ELR (cell line): Measurements from ENCODE around the gene TANC2.
"Not testable (repeated sequence)": the region's sequence is repeated elsewhere in the genome, so short reads cannot be mapped to it uniquely, and the experiment has no call there.

Experiments used
- DNase-seq: peaks from one replicate; pipeline ENCODE4 v3.0.0-alpha.2; 2015; ENCODE audit warnings: low read depth

Gene TANC2

DNA sequence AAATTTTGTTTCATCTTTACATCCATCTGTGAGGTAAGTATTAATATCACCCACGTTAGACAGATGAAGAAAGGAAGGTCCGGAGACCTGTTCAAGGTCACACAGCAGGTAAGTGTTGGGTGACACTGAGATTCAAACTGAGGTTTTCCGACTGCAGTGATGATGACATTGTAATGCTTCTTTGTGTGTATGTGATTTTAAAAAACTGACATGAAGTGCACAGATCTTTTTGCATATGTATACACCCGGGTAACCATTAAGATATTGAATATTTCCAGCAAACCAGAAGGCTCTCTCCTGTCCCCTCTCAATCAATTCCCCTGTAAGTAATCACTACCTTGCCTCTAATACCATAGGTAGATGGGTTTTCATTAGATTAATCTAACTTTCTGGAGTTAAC, 1.5 kb upstream of the TANC2 start:
- DNase-seq = no peak

DNA sequence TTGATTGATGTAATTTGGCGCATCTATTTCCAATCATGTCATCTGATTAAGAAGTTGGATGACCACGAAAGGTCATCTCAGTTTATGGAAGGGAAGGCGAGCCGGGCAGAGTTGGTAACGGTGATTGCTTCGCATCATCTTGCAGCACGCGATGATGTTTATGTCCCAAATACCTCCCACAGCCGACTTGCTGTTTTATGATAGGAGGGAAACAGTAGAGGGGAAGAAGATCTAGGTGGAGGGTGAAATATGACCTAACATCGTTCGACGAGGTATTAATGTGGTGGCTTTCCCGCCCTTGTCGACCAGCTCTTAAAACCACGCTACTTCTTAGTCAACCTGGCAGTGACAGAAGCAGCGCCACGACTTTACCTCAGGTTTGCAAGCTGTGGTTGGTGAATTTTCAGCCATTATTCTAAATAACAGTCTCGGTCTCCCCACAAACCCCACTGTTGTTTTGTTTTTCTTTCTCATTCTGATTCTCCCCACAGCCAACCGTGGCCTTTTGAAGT, 805 bp upstream of the TANC2 start:
- DNase-seq = no peak

DNA sequence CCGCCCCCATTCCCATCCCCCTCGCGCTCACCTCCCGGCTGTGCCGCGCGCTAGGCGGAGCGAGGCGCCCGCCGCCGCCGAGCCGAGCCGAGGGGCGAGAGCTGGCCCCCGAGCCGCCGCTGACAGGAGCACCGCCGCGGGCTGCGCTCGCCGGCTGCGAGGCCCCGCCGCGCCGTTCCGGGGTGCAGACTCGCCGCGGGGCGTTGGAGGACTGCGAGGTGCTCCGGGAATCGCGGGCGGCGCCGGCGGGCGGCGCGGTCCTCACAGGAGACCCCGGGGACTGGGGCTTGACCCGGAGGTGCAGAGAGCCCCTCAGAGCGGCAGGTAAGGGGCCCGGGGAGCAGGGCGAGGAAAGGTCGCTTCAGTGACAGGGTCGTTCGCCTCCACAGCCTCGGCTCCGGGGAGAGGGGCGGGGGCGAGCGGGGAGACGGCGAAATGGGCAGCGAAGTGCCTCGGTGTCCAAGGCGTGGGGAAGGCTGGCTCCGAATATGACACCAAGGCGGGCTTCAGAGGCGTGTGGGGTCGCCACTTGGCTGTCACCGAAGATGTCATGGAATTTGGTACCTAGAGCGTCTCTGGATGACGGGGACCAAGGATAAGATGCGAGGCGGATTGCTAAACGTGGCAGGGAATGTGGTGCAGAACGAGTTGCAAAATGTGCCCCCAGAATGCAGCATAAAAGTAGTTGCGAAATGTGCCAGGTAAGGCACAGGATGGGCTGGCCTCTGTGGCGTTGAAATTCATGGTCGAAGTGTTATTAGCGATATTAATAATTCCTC, 580 bp downstream of the TANC2 start:
- DNase-seq = peak; percentile 52

DNA sequence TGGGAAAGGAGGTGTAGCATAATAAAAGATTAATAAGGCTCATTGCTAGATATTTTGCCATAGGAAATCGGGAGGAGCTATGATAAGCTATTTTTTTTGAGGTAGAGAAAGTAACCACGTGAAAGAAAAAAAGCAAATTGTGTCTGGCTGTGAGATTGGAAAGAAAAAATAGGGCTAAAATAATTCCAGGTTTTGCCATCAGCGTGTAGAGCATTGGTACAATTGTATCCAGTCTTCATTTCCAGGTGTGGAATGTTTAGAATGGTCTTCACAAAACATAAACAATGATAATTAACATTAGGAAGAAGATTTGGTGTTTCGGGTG, 1.1 kb downstream of the TANC2 start:
- DNase-seq = no peak

DNA sequence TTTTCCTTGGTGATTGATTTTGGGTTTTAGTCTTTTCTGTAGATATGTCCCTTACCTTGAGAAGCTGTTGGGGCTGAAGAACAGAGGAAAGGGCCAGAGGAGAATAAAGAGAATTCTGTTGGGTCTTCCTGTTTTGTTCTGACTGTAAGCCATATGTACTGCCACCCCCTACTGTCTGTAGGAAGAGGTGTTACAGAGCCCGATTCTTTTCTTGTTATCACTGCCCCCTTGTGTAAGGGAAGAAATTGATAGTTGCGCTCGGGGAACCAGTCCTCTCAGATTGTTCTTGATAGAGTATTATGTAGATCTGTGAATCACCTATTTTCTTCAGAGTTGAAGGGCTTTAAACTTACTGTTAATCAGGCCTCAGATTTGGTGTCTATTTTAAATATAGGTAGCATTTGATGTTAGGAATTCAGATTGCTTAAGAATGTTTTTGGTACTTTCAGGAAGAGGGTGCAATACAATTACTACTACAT, 2.4 kb downstream of the TANC2 start:
- peak; percentile 95 for DNase-seq

DNA sequence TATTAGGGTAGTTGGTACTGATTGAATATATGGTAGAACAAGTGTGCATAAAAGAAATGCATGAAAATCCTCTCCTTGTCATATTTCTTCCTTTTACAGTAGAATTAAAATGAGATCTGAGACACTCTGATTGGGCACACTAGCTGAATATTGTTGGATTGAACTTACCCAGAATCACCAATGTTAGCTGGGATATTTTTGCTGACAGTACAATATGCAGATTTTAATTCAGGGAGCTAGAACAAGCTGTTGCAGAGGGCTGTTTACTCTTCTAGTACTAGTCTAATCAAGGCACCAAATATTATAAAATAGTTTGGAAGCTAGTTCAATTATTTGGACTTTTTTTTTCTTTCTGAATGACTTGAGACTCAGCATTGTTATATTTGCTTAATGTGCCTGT, 4.6 kb downstream of the TANC2 start:
- no peak for DNase-seq

DNA sequence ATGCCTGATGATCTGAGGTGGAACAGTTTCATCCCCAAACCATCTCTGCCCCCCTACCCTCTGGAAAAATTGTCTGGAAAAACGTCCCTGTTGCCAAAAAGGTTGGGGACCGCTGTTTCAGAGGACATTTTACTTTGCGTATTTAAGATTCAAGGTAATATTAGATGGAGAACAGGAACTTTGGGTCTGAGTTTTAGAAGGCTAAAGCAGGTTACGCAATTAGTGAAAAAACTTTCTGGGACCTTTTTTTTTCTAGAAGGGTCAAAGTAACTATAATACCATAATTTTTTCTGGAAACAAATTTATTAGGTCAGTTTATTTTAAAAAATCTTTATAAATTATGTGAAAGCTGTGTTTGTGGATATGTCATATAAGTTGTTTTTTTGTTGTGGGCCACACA, 5.8 kb downstream of the TANC2 start:
- no peak for DNase-seq

DNA sequence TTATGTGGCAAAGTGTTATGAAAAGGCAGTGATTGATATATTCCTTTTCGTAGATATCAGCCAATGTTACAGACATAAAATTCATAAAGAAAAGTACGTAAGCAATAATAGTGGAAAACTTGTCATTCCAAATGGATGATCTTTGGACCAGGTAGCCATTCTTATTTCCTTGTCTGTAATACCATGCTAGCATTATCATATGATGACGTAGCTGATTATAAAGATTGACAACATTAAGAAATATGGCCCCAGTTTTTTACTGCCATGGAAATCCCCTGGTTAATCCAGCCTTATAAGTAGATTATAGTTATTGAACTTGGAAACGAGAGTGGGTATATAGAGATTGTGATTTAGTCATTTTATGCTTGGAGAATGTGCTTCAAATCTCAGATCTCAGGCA, 8.8 kb downstream of the TANC2 start:
- DNase-seq = no peak

DNA sequence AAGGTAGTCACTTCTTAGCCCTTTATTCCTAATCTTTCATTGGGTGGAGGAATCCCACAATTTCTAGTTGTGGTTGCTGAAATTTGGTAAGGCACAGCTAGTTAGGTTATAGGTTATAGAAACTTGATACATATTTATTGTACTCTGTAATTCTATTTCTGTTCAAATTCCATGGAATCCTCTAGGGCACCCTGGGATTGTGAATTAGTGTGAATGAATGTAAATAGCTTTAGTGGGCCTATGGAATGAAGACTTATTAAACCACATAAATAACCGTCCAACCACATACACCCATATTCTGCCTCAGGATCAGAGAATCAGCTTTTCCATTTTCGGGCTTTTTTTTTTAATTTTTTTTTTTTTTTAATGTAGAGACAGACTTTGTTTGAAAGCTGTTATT, 9.2 kb downstream of the TANC2 start:
- DNase-seq = no peak

DNA sequence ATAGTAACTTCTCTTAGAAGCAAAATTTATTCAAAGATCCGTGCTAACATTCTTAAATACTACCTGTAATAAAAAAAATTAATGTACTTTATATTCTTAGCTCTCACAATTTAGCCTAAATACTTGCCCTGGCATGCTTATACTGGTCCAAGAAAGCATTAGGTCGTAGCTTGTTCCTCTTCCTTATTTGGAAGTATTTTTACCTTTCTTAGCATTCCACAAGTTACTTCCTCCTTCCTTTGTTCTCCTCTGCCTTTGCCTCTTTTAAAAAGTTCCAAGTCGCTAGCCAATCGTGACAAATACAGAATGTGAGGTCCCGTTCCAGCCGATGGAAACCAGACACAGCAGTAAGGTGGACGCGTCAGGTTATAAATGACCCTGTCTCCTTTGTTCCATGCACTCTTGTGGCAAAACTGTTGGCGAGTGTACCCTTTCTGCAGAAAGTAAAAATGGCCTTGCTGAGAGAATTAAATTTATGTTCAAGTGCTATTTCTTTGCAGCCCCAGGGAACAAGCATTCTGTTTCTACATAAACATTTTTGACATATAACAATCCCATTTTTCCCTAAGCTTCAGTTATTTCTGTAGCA, 10.7 kb downstream of the TANC2 start:
- DNase-seq = not testable (repeated sequence)

DNA sequence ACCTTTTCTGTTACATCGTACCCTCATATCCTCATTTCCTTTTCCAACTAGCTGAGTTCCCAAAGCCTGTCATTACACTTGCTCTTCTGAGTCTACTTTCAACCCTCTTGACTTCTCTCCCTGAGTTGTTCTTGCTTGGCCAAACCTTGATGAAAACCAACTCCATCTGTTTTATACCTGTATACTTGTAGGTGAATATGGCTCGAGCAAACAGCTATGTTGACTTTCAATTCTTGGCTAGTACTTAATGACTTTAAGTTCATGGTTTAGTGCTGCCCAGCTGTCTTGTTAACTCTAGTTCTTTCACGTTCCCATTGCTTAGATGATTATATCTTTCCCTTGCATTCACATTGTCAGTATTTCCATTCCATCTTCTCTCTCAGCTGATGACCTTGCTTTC, 14.8 kb downstream of the TANC2 start:
- DNase-seq = no peak

DNA sequence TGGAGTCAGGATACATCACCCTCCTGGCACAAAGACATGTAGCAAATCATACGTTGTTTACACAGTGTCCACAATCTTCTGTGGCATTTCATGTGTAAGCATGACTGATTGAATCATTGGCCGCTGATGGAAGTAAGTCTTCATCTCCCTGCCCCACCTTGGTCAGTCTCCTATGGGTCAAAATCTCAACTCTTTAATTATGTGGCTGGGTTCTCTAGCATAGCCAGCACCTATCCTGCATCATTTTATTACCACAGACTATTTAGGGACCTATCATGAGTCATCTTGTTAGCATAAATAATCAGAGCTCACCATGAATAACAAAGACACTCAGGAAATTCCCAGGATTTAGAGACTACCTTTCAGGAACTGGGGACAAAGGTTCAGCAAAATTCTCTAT, 15.9 kb downstream of the TANC2 start:
- DNase-seq = peak; percentile 70

DNA sequence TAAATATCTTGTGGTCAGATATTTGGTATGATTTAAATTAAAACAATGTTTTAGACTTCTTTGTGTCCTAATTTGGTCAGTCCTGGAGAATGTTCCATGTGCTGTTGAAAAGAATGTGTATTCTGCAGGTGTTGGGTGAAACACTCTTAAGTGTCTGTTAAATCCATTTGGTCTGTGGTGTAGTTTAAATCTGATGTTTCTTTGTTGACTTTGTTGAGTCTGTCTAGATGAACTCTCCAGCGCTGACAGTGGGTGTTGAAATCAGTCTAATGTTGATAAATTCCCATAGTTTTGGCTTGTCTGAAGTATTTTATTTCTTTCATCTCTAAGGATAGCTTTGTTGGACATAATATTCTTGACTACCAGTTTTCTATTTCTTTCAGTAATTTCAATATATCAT, 18.8 kb downstream of the TANC2 start:
- DNase-seq = no peak

DNA sequence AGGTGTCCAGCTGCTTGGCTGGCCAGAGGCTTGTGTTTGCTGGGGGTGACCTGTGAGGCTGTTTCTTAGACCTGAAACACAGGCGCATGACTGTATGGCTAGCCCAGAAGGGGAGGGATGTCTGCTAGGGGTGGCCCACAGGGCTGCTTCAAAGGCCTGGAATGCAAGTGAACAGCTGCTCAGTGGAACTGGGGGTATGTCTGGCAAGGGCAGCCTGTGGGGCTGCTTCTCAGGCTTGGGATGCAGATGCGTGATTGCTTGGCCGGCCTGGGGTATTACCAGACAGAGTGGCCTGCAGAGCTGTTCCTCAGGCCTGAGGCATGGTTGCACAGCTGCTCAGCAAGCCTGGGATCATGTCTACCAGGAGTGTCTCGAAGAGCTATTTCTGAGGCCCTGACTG, 20.5 kb downstream of the TANC2 start:
- DNase-seq = no peak

DNA sequence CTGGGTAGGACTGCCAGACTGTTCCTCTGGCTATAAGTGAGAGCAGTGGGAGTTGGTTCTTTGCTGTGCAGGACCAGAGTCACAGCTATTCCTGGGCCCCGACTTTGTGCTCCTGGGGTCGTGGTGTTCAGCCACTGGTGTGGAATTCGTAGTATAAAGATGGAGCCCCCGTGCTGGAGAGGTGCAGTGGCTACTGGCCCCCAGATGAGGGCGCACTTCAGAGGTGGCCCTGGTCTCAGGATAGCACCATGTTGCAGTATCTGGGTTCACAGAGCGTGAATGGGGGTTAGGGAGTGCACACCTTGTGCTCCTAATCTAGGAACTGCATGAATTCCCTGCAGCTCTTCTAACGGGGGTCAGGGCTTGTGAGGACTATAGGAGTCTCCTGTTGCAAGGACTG, 21.1 kb downstream of the TANC2 start:
- no peak for DNase-seq

DNA sequence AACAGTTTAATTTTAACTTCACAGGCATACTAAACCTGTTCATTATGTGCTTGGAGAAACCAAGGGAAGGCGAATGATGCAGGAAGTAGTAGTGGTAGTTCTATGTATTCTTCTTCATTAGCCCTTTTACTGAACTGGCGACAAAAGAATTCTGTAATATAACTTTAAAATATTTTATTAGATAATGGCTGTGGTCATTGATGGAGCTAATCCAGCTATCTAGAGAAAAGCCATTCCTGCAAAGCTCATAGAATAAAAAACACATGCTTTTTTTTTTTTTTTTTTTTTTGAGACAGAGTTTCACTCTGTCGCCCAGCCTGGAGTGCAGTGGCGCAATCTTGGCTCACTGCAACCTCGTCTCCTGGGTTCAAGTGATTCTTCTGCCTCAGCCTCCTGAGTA, 23.5 kb downstream of the TANC2 start:
- no peak for DNase-seq

DNA sequence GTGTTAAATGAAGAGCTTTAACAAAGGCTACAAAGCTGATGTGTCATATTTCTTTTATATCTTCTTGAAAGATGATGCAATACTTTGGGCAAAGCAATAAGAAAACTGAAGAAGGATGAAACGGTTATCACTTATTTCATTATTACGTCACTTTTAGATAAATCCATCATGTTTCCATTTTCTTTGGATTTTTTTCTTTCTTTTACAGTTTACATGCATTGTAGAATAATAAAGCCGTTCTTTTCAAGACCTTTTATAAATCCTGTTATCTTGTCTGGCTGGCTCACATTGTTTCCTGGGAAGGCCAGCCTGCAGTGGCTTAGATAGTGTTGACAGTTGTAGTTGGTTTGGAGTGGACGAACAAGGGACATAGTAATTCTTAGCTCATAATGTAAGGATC, 28.9 kb downstream of the TANC2 start:
- DNase-seq = peak; percentile 12

DNA sequence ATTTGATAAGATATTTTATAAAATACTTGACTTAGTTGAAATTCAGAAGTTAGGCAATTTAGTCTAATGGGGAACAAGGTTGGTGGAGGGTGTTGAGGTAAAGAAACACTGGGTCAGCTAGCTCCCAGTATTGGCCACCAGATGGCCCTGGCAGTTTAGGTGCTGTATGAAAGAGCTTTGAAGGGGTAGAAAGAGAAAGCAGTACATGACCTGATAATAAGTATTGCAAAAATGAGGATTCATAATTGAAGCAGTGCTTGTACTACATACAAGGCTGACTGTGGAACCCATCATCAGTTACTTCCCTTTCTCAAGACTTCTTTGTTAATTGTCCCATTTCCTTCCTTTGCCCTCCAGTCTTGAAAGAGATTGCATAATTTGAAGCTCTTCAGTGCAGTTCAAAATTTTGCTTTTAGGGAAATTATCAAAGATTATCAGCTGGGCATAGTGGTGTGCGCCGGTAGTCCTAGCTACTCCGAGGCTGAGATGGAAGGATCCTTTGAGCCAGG, 29.4 kb downstream of the TANC2 start:
- DNase-seq = peak; percentile 65

DNA sequence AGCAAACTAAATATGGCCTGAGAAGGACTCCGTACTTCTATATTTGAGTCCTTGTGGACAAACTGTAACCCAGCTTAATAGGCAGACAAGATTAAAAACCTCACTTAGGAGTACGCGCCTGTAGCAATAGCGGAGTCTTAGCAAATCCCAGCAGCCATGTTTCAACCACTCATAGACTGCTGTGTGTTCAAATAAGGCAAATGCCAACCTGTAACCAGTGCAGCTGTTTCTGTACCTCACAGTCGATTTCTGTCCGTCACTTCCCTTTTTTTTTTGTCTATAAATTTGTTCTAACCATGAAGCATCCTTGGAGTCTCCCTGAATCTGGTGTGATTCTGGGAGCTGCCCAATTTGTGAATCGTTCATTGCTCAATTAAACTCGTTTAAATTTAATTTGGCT, 30.2 kb downstream of the TANC2 start:
- DNase-seq = no peak

DNA sequence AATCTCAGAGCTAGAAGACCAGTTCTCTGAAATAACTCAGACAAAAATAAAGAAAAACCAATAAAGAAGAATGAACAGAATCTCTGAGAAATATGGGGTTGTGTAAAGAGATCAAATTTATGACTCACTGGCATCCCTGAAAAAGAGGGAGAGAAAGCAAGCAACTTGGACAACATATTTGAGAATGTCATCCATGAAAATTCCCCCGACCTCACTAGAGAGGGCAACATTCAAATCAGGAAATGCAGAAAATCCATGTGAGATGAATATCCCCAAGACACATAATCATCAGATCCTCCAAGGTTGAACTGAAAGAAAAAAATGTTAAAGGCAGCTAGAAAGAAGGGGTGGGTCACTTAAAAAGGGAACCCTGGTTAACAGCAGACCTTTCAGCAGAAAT, 32.1 kb downstream of the TANC2 start:
- no peak for DNase-seq

DNA sequence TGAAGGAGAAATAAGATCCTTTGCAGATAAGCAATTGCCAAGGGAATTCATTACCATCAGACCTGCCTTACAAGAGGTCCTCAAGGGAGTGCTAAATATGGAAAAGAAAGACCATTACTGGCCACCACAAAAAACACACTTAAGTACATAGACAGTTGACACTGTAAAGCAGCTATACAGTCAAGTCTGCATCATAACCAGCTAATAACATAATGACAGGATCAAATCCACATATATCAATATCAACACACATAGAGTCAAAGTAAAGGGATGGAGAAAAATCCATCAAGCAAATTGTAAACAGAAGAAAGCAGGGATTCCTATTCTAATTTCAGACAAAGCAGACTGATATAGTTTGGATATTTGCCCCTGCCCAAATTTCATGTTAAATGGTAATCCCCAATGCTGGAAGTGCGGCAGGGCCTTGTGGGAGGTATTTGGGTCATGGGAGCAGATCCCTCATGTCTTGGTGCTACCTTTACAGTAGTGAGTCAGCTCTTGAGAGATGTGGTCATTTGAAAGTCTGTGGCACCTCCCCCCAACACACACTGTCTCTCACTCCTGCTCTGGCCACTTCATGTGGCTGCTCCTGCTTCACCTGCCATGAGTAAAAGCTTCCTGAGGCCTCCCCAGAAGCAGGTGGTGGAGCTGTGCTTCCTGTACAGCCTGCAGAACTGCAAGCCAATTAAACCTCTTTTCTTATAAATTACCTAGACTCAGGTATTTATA, 32.8 kb downstream of the TANC2 start:
- DNase-seq = peak; percentile 13

DNA sequence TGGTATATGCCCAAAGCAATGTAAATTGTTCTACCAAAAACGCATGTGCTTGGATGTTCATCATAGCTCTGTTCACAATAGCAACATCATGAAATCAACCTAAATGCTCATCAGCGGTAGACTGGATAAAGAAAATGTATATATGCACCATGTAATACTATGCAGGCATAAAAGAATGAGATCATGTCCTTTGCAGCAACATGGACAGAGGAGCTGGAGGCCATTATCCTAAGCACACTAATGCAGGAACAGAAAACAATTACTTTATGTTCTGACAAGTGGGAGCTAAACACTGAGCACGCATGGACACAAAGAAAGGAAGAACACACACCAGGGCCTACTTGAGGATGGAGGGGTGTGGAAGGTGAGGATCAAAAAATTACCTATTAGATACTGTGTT, 33.7 kb downstream of the TANC2 start:
- no peak for DNase-seq
